SKM-1 treated with dmso at 0.1 percent for 144 hours (cell line): ENCODE measurements around the gene BHLHE41.

Experiments
- DNase-seq: peaks from one replicate; lab custom pipeline; 2025; ENCODE audit not compliant: unreplicated experiment; lab: John Stamatoyannopoulos, UW

BHLHE41 gene

GRCh38 chr12:26135010-26135420, 10.2 kb upstream of the BHLHE41 start:
- no peak for DNase-seq

GRCh38 chr12:26134540-26134939, 9.7 kb upstream of the BHLHE41 start:
- no peak for DNase-seq

GRCh38 chr12:26133521-26133920, 8.7 kb upstream of the BHLHE41 start:
- no peak for DNase-seq

- no peak for DNase-seq
Observed at GRCh38 chr12:26132866-26133265, 8.0 kb upstream of the BHLHE41 start.

GRCh38 chr12:26131936-26132335, 7.1 kb upstream of the BHLHE41 start:
- DNase-seq = no peak

- no peak for DNase-seq
Observed at GRCh38 chr12:26130728-26131127, 5.9 kb upstream of the BHLHE41 start.

- no peak for DNase-seq
Observed at GRCh38 chr12:26128168-26128567, 3.3 kb upstream of the BHLHE41 start.

- no peak for DNase-seq
Observed at GRCh38 chr12:26127404-26127803, 2.6 kb upstream of the BHLHE41 start.

GRCh38 chr12:26126340-26127284, 1.8 kb upstream of the BHLHE41 start:
- no peak for DNase-seq

GRCh38 chr12:26125400-26126339, 833 bp upstream of the BHLHE41 start:
- no peak for DNase-seq

GRCh38 chr12:26123482-26123980, 1.3 kb downstream of the BHLHE41 start:
- DNase-seq = no peak

GRCh38 chr12:26122681-26123481, 2.0 kb downstream of the BHLHE41 start:
- DNase-seq = no peak

- no peak for DNase-seq
Observed at GRCh38 chr12:26122061-26122680, 2.7 kb downstream of the BHLHE41 start.

GRCh38 chr12:26121323-26122060, 3.3 kb downstream of the BHLHE41 start:
- no peak for DNase-seq

GRCh38 chr12:26120561-26121274, 4.1 kb downstream of the BHLHE41 start:
- no peak for DNase-seq

GRCh38 chr12:26119391-26119989, 5.3 kb downstream of the BHLHE41 start:
- DNase-seq = peak; percentile 20

GRCh38 chr12:26118308-26118707, 6.5 kb downstream of the BHLHE41 start:
- DNase-seq = no peak
